Sciatic nerve (tissue), 2 donors: ENCODE data around the gene AOPEP. TPM values are rescaled to one million over a fixed set of nuclear protein-coding genes. Genes with fewer than 3 reads are reported as not detected.

Experiments used
- ATAC-seq: fragments of 200-7000 bp; cut with Tn5 transposase; one replicate; pipeline ENCODE4 v1.9.1; 2020; ENCODE audit warnings: mild to moderate bottlenecking, moderate library complexity
- DNase-seq: peaks from one replicate; pipeline ENCODE4 v3.0.0-alpha.2; 2020; ENCODE audit warnings: low spot score
- intact Hi-C: fragments of 100-400 bp; cut with DNase I; formaldehyde crosslinking; loops from one replicate; pipeline ENCODE4 v1.14.2; 2022
- total RNA-seq: library from RNA; stranded (reverse); fragmentation: NEBNext Ultra II Directional; extraction: Animal tissue kit (Norgen Biotek cat#: 25700); gene quantifications from one replicate; pipeline ENCODE4 v1.2.1, GENCODE V29; 2021
- donor health status: DM: no; HTN: no; CAD: no.
- donor health status: DM: no; HTN: no; CAD: no.

AOPEP gene
- total RNA-seq = 158 TPM

DNA sequence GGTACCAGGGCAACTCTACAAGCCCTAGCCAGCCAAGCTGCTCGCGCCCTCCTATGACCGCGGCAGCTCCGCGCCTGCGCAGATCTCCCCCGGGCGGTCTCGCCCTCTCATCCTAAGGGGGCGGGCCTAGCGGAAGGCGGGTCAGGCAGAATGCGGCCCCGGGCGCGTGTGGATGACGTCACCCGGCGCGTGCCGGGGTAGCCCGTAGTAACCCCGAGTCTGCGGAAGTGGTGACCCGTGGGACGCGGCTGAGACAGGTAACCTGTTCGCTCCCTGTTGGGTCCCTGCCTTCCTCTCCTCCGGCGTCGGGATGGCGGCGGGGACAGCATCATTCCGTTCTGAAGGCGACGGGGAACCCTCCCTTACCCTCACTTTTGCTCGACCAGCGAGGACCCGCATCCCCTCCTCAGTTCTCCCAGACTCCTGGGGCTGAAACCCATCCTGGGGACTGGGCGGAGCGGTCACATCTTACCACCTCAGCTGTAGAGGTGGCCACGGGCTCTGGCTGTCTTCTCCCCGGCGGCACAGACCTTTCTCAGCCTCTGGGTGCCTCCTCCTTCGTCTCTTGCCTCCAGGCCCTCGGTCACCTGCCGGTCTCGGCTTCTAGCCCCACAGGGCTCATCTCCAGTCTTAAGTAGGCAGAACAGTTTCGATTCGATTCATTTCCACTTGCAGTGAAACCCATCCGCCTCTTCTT lies at the start of gene AOPEP:
Gene AOPEP (plus strand): TSS at position 205 of the 697 bp plus-strand sequence. CDS start 33,085 bp downstream, outside the sequence.
- ATAC-seq (peak; percentile 100), DNase-seq (peak; percentile 99)
- intact Hi-C loops = no loop called here

DNA sequence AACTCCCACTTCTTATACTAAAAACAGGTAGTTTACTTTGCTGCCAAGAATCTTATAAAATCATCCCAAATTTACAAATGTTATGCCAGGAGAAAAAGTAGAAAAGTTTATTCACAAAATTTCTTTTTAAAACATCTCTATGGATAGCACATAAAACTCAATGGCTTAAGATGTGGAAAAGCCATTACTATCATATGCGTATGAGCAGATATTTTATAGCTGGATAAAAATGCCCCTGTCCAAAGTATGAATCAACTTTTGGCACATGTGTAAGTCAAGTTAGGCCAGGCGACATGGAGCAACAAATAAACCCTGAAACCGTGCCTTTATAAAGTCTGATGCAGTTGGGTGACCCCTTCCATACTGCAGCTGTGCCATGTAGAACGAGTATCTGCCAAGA lies 48.6 kb upstream of the AOPEP start:
- DNase-seq = no peak
- no peak for ATAC-seq
- intact Hi-C loops = no loop called here

DNA sequence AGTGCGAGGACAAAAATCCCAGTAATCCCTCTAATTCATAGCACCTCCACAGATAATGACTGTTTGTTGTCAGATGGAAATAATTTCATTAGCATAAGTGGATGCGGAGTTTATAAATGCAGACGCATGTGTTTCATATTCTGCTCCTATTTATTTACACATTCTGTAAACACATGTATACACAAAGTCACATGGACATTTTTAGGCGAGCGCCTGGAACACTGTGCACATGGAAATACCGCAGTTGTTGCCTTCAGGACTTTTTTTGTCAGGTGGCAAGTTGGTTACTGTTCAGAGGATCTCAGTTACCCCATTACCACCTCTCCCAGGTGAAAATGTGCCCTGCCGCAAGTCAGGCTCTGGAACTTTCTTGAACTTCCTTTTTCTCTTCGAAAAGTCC lies 46.9 kb upstream of the AOPEP start:
- no peak for ATAC-seq
- intact Hi-C loops = no loop called here
- no peak for DNase-seq

DNA sequence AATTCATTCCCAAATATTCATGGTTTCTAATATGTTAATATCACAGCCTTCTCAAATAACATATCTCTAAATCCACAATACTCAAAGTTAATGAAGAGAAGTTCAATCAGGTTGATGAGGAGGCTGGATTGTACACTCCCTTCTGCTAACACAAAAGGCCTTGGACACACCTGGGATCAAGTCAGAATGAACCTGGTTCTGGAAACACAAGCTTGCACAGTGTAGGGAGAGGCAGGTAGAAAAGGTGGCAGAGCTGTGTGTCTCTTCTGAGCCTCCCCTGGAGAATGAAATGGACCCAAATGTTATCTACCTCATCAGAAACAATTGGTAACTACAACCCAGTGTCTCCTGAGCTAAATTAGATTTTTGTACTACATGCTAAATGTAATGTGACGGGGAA lies 46.5 kb upstream of the AOPEP start:
- DNase-seq (no peak), ATAC-seq (no peak)
- intact Hi-C loops = loop anchor here (5.0 kb wide), 1 partner anchor 447 kb away; no protein-coding TSS in a partner anchor

DNA sequence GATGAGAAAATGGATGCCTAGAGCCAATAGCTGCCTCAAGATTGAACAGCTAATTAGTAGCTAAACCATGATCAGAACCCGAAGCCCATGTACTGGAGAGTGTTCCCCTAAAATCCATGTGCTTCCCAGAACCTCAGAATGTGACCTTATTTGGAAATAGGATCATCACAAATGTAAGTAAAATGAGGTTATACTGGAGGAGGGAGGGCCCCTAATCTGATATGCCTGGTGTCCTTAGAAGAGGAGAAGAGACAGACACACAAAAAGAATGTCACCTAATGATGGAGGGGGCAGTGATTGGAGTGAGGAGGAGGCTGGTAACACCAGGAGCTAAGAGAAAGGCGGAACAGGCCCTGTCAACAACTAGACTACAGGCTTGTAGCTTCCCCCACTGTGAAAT lies 45.9 kb upstream of the AOPEP start:
- ATAC-seq (no peak), DNase-seq (no peak)
- intact Hi-C loops = loop anchor here (5.0 kb wide), 1 partner anchor 447 kb away; no protein-coding TSS in a partner anchor

GRCh38 chr9:94681508-94681907 lies 45.0 kb upstream of the AOPEP start:
- intact Hi-C loops = loop anchor here (5.0 kb wide), 1 partner anchor 446 kb away; no protein-coding TSS in a partner anchor
- peak; percentile 97 for ATAC-seq
- DNase-seq = peak; percentile 86

DNA sequence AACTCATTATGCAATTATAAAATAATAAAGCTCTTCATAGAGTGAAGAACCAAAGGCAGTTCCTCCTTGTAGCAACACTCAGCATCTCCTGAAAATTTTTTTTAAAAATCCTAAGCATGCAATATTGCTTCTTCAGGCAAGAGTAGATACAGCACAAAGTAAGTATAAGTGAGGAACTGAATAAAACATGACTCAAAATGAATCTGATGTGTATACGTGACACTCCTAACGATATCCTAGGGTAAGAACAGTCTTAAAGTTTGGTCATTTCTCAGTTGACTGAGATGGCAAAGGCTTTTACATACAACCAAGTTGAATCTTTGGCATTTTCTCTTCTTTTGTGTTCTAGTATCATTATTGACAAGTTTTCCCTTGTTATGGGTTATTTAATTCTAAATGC lies 41.1 kb upstream of the AOPEP start:
- intact Hi-C loops = no loop called here

GRCh38 chr9:94687451-94687850 lies 39.0 kb upstream of the AOPEP start:
- ATAC-seq (no peak), DNase-seq (no peak)
- intact Hi-C loops = no loop called here

More for the DNA sequence above, 41.1 kb upstream of the AOPEP start:
- ATAC-seq = no peak
- DNase-seq = no peak

- DNase-seq (no peak), ATAC-seq (no peak)
- intact Hi-C loops = no loop called here
Observed at GRCh38 chr9:94690344-94690743, 36.2 kb upstream of the AOPEP start.

- DNase-seq = no peak
- ATAC-seq = no peak
- intact Hi-C loops = no loop called here
Observed at GRCh38 chr9:94692601-94693000, 33.9 kb upstream of the AOPEP start.

DNA sequence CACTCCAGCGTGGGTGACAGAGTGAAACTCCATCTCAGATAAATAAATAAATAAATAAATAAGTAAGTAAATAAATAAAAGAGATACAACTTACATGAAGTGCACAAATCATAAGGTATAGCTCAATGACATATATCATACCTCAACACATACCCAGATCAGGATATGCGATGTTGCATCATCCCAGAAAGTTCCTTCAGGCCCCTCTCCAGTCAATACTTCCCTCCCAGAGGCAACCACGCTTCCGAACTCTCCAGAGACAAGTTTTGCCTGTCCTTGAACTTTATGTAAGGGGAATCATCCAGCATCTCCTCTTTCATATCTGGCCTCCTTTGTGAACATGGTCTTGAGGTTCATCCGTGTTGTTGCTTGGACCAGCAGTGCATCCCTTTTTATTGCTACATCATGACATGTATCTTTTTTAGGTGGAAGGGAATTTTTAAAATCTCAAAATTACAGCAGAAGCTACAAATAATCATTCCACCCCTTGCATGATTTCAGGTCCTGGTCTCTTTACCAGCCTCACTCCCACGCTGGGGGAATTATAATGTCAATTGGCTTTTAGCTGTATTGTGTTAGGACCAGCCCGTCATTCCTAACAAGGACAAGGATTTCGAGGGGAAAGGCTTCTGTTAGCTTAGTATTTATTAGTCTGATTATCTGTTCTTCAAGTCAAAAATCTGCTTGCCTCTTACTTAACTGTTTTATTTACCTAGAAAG lies 32.9 kb upstream of the AOPEP start:
- intact Hi-C loops = no loop called here
- ATAC-seq (no peak), DNase-seq (no peak)

GRCh38 chr9:94696545-94696944 lies 30.0 kb upstream of the AOPEP start:
- ATAC-seq = no peak
- intact Hi-C loops = no loop called here
- no peak for DNase-seq

DNA sequence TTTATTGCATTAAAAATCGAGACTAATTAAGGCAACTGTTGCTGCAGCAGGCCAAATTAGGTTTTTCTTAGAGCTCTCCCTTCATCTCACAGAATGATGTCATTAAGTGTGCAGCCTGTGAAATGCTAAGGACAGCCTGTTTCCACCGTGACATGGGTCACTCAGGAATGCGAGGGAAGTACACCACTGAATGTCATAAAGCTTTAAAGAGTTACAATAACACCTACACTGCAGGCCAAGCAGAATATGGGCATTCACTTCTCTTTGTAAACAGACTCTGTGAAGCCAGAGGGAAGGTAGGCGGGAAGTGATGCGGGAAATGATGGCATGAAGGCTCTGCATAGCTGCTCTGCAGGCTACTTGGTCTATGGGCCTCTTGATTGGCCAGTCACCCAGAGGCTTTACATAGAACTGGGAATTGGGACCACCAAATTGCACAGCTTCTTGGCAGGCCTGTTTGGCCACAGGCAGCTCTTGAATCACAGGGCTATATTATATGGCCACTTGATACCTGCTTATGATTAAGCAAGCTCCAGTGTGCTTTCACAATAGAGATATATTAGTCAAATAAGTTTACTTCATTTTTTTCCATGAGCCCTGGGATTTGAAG lies 28.4 kb upstream of the AOPEP start:
- ATAC-seq = peak; percentile 65
- intact Hi-C loops = no loop called here
- DNase-seq = no peak

GRCh38 chr9:94699715-94700373 lies 26.7 kb upstream of the AOPEP start:
- ATAC-seq (no peak), DNase-seq (no peak)
- intact Hi-C loops = no loop called here

GRCh38 chr9:94700445-94700844 lies 26.1 kb upstream of the AOPEP start:
- intact Hi-C loops = no loop called here
- DNase-seq (no peak), ATAC-seq (no peak)

DNA sequence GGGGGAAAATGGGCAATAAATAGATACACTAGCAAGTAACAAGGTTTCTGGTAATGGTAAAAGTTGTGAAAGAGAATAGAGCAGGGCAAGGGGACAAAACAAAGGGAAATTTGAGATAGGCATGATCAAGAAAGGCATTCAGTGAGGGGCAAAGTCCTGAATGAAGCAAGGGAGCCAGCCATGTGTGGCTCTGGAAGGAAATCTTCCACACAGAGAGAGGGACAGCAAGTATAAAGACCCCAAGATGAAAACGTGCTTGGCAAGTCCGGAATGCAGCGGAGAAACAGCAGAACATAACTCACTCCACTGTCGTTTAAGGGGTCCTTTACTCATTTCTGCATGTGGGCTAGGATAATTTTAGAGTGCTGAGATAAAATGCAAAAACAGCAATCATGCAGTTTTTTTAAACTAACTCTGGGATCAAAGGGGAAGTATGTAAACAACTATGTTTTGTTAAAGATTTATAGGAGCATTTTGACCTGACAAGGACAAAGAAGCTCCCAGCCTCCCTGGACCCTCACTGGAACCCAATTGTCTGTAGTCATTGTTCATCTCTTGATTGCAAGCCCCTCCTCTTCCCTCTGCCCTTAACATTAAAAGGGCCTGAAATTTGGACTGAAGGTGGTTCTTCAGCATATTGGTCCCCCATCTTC lies 22.9 kb upstream of the AOPEP start:
- DNase-seq = no peak
- ATAC-seq = no peak
- intact Hi-C loops = no loop called here

DNA sequence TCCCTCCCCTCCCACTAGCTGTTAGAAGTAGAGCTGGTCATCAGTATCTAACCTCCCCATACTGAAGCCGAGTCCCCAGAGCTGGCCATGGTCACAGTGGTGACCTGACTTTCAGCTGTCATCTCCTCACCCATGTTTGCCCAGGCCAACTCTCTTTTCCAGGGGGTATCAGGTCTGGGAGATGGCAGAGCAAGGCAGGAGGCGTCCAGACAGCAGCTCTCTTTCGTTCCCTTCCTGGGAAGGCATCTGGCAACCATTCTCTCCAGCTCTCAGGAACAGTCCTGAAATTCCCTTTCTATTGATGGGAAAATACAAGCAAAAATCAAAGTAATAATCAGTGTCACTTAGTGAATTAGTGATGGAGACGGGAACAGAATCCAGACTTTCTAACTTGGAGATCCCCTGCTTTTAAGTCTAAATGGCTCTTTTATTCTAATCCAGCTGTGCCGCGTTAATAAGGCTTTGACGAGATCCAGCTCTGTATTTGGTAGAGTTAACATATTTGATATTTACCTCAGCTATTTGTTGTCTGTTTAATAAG lies 21.3 kb upstream of the AOPEP start:
- ATAC-seq (no peak), DNase-seq (no peak)
- intact Hi-C loops = no loop called here

- ATAC-seq = no peak
- intact Hi-C loops = no loop called here
Observed at GRCh38 chr9:94706922-94707321, 19.6 kb upstream of the AOPEP start.

More at GRCh38 chr9:94706922-94707321, 19.6 kb upstream of the AOPEP start:
- DNase-seq = no peak
